ENCODE results near the gene TRABD2B.

DNA sequence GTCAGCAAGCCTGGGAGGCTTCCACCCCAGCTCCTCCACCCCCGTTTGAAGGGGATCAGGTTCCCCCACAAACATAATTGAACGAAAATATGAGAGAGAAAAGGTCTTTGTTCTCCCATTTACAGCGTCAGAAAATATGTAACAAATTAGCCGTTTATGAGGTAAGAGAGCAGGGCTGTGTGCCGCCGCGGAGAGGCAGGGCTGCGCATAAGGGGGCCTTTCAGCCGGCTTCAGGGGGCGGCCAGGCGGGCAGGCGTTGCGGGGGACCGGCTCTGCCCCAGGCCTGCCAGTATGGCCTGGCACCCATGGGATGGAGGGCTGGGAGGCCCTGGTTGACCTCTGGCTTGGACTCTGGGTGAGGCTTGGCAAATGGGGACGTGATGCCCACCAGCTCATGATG is 179.3 kb downstream of the TRABD2B start:
- TF ChIP-seq POLR2A (IDR thresholded peaks at IDR 0.05), result no peak
- TF ChIP-seq, protein P1, sequence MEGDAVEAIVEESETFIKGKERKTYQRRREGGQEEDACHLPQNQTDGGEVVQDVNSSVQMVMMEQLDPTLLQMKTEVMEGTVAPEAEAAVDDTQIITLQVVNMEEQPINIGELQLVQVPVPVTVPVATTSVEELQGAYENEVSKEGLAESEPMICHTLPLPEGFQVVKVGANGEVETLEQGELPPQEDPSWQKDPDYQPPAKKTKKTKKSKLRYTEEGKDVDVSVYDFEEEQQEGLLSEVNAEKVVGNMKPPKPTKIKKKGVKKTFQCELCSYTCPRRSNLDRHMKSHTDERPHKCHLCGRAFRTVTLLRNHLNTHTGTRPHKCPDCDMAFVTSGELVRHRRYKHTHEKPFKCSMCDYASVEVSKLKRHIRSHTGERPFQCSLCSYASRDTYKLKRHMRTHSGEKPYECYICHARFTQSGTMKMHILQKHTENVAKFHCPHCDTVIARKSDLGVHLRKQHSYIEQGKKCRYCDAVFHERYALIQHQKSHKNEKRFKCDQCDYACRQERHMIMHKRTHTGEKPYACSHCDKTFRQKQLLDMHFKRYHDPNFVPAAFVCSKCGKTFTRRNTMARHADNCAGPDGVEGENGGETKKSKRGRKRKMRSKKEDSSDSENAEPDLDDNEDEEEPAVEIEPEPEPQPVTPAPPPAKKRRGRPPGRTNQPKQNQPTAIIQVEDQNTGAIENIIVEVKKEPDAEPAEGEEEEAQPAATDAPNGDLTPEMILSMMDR (IDR thresholded peaks at IDR 0.05), result no peak
